Trophoblast cell (in vitro differentiated cells and primary cell): ENCODE results near the gene TREML4.
"Not testable (repeated sequence)": the region's sequence is repeated elsewhere in the genome, so short reads cannot be mapped to it uniquely, and the experiment has no call there.

Experiments
- DNase-seq, 2 donors: peaks; one replicate each; pipeline ENCODE4 v3.0.0-alpha.2; 2016
- H2AFZ ChIP-seq: 2 replicates; pipeline ENCODE4 v1.6.1; 2013; ENCODE audit warnings: low read length, moderate library complexity, mild to moderate bottlenecking; ENCODE audit not compliant: insufficient read depth, poor library complexity
- H2AK5ac ChIP-seq: 2 replicates; pipeline ENCODE4 v1.6.1; 2013; ENCODE audit warnings: mild to moderate bottlenecking, low read length
- H2BK120ac ChIP-seq: 2 replicates; pipeline ENCODE4 v1.6.1; 2013; ENCODE audit warnings: low read length, mild to moderate bottlenecking, moderate library complexity; ENCODE audit not compliant: insufficient read depth, poor library complexity
- H2BK12ac ChIP-seq: 2 replicates; pipeline ENCODE4 v1.6.1; 2013; ENCODE audit warnings: mild to moderate bottlenecking, low read length, moderate library complexity
- H2BK5ac ChIP-seq: 2 replicates; pipeline ENCODE4 v1.6.1; 2013; ENCODE audit warnings: low read length, low read depth, moderate library complexity, mild to moderate bottlenecking; ENCODE audit not compliant: poor library complexity
- H3K14ac ChIP-seq: 2 replicates; pipeline ENCODE4 v1.6.1; 2013; ENCODE audit warnings: mild to moderate bottlenecking, low read length
- H3K18ac ChIP-seq: 2 replicates; pipeline ENCODE4 v1.6.1; 2013; ENCODE audit warnings: mild to moderate bottlenecking, low read length
- H3K23ac ChIP-seq: 2 replicates; pipeline ENCODE4 v1.6.1; 2013; ENCODE audit warnings: low read length
- H3K27ac ChIP-seq: 2 replicates; pipeline ENCODE4 v1.5.1; 2013; ENCODE audit warnings: low read depth, mild to moderate bottlenecking, inconsistent platforms, low read length, moderate library complexity
- H3K27me3 ChIP-seq: 2 replicates; pipeline ENCODE4 v1.6.1; 2013; ENCODE audit warnings: inconsistent platforms, mild to moderate bottlenecking, low read length, moderate library complexity; ENCODE audit not compliant: insufficient read depth
- H3K36me3 ChIP-seq, 2 experiments: 1 replicate in 1 of 2; 2 replicates in 1 of 2; pipeline ENCODE4 v1.6.1; 2013; ENCODE audit warnings: low read length in 2 of 2, mild to moderate bottlenecking in 2 of 2, moderate library complexity in 1 of 2; ENCODE audit not compliant: insufficient read depth in 2 of 2, control insufficient read depth in 1 of 2
- H3K4ac ChIP-seq: 2 replicates; pipeline ENCODE4 v1.6.1; 2013; ENCODE audit warnings: low read depth, mild to moderate bottlenecking, low read length, moderate library complexity
- H3K4me1 ChIP-seq, 2 experiments: 1 replicate in 1 of 2; 2 replicates in 1 of 2; pipeline ENCODE4 v1.6.1; 2013; ENCODE audit warnings: low read length in 2 of 2, mild to moderate bottlenecking in 2 of 2, moderate library complexity in 1 of 2; ENCODE audit not compliant: insufficient read depth in 2 of 2, control insufficient read depth in 1 of 2
- H3K4me2 ChIP-seq: 2 replicates; pipeline ENCODE4 v1.6.1; 2013; ENCODE audit warnings: inconsistent platforms, mild to moderate bottlenecking, low read length, moderate library complexity
- H3K4me3 ChIP-seq: 2 replicates; pipeline ENCODE4 v1.5.1; 2013; ENCODE audit warnings: mild to moderate bottlenecking, low read depth, low read length, inconsistent platforms
- H3K79me1 ChIP-seq: one replicate; pipeline ENCODE4 v1.6.1; 2013; ENCODE audit warnings: low read length
- H3K79me2 ChIP-seq: 2 replicates; pipeline ENCODE4 v1.6.1; 2013; ENCODE audit warnings: low read length, mild to moderate bottlenecking; ENCODE audit not compliant: control insufficient read depth, insufficient read depth, poor library complexity
- H3K9ac ChIP-seq: 2 replicates; pipeline ENCODE4 v1.6.1; 2013; ENCODE audit warnings: mild to moderate bottlenecking, low read length
- H3K9me3 ChIP-seq: 2 replicates; pipeline ENCODE4 v1.6.1; 2013; ENCODE audit warnings: low read depth, mild to moderate bottlenecking, control low read depth, inconsistent platforms, low read length; ENCODE audit not compliant: insufficient read depth
- H4K12ac ChIP-seq: 2 replicates; pipeline ENCODE4 v1.6.1; 2013; ENCODE audit warnings: low read depth, mild to moderate bottlenecking, low read length, moderate library complexity
- H4K8ac ChIP-seq: 2 replicates; pipeline ENCODE4 v1.6.1; 2013; ENCODE audit warnings: low read depth, mild to moderate bottlenecking, low read length, moderate library complexity
- H4K91ac ChIP-seq: one replicate; pipeline ENCODE4 v1.6.1; 2013; ENCODE audit warnings: low read depth, mild to moderate bottlenecking, low read length, moderate library complexity
- WGBS: extraction: QIAGEN DNeasy Blood & Tissue Kit; methylation state at CpG from one replicate; pipeline ENCODE4 v1.1.7; 2013; ENCODE audit warnings: missing lambda C conversion rate; ENCODE audit not compliant: insufficient read length, insufficient coverage; ENCODE audit errors: extremely low coverage; 5-methylcytosine and 5-hydroxymethylcytosine counted together

The TREML4 gene

DNA sequence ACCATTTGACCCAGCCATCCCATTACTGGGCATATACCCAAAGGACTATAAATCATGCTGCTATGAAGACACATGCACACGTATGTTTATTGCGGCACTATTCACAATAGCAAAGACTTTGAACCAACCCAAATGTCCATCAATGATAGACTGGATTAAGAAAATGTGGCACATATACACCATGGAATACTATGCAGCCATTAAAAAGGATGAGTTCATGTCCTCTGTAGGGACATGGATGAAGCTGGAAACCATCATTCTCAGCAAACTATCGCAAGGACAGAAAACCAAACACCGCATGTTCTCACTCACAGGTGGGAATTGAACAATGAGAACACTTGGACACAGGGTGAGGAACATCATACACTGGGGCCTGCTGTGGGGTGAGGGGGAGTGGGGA, 18.4 kb downstream of the TREML4 start:
- H3K9ac ChIP-seq, H3K18ac ChIP-seq, H3K27me3 ChIP-seq, H2AFZ ChIP-seq, H4K12ac ChIP-seq, H3K14ac ChIP-seq, H3K4me1 ChIP-seq, H3K4me2 ChIP-seq, DNase-seq, H3K27ac ChIP-seq, H3K79me1 ChIP-seq, H3K4ac ChIP-seq, H3K79me2 ChIP-seq, H2AK5ac ChIP-seq, H3K4me3 ChIP-seq, H3K23ac ChIP-seq, H4K91ac ChIP-seq, H2BK12ac ChIP-seq, H3K9me3 ChIP-seq, H4K8ac ChIP-seq, H3K36me3 ChIP-seq, H2BK120ac ChIP-seq, H2BK5ac ChIP-seq: not testable (repeated sequence)
- WGBS, result no CpG with 5 or more reads among the region's 4 CpGs

GRCh38 chr6:41247288-41247865, 19.2 kb downstream of the TREML4 start:
- H3K23ac ChIP-seq, result no peak overlapping the region
- no peaks in the 10 kb centered on the region for H3K36me3 ChIP-seq
- no peaks in the 10 kb centered on the region for H3K79me2 ChIP-seq
- no peak overlapping the region for H3K4ac ChIP-seq
- H4K91ac ChIP-seq, result no peak overlapping the region
- no peak overlapping the region for H3K27ac ChIP-seq
- H4K8ac ChIP-seq, result no peak overlapping the region
- H2BK12ac ChIP-seq, result no peak overlapping the region
- H3K14ac ChIP-seq, result no peak overlapping the region
- no peak overlapping the region for H2AK5ac ChIP-seq
- H3K4me3 ChIP-seq, result no peak overlapping the region
- H3K79me1 ChIP-seq, result peaks cover 1% of the 10 kb centered on the region
- no peaks in the 10 kb centered on the region for H3K4me1 ChIP-seq
- H3K9ac ChIP-seq, result no peak overlapping the region
- WGBS, result no CpG with 5 or more reads among the region's 9 CpGs
- H3K9me3 ChIP-seq, result peaks cover 2% of the 10 kb centered on the region
- no peak overlapping the region for H2BK5ac ChIP-seq
- no peaks in the 10 kb centered on the region for H3K27me3 ChIP-seq
- no peak overlapping the region for H2AFZ ChIP-seq
- no peak overlapping the region for H3K4me2 ChIP-seq
- H2BK120ac ChIP-seq, result no peak overlapping the region
- H3K18ac ChIP-seq, result no peak overlapping the region
- no peak overlapping the region for H4K12ac ChIP-seq
- DNase-seq, result no peak

DNA sequence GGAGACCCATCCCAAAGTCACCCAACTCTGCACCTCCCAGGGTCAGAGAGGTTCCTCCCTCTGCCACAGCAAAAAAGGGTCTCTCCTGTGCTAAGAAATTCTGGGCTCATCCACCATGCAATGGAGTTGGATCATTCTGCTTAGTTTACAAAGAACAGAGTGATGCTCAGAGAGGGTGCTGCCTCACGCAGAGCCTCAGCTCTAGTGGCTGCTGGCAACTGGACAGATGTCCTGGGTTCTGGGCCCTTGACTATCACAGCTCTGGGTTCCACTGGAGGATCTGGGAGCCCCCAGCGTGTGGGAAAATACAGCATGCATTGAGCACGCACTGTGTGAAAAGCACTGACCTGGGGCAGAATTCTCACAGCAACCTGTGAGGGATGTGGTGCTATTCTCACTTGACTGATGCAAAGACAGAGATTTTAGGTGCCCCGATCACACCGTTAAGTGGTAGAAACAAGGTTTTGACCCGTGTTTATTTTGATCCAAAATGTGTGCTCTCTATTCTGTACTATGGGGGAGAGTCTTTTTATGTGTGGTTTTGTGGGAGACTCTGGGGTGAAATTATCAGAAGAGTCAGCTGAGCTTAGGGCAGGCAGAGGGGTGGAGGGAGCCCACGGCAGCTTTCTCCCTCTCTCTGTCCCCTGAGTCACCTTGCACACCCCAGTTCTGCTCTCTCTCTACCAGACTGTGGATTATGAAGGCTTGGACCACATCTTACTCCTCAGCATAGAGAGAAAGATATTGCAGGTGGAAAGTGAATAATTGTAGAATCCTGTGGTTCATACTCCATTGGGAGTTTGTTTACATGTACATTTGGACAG, 19.9 kb downstream of the TREML4 start:
- no peak overlapping the region for H3K4me3 ChIP-seq
- DNase-seq, result no peak
- no peak overlapping the region for H2AK5ac ChIP-seq
- no peak overlapping the region for H4K91ac ChIP-seq
- no peaks in the 10 kb centered on the region for H3K27me3 ChIP-seq
- no CpG with 5 or more reads among the region's 7 CpGs for WGBS
- H3K23ac ChIP-seq, result no peak overlapping the region
- H3K4me2 ChIP-seq, result no peak overlapping the region
- no peaks in the 10 kb centered on the region for H3K79me2 ChIP-seq
- no peak overlapping the region for H4K8ac ChIP-seq
- no peaks in the 10 kb centered on the region for H3K36me3 ChIP-seq
- H3K18ac ChIP-seq, result no peak overlapping the region
- no peaks in the 10 kb centered on the region for H3K4me1 ChIP-seq
- H2BK12ac ChIP-seq, result no peak overlapping the region
- no peak overlapping the region for H4K12ac ChIP-seq
- H3K4ac ChIP-seq, result no peak overlapping the region
- no peak overlapping the region for H2BK5ac ChIP-seq
- H3K9me3 ChIP-seq, result peaks cover 2% of the 10 kb centered on the region
- H3K79me1 ChIP-seq, result peaks cover 1% of the 10 kb centered on the region
- H3K27ac ChIP-seq, result no peak overlapping the region
- H2BK120ac ChIP-seq, result no peak overlapping the region
- no peak overlapping the region for H2AFZ ChIP-seq
- no peak overlapping the region for H3K14ac ChIP-seq
- no peak overlapping the region for H3K9ac ChIP-seq

DNA sequence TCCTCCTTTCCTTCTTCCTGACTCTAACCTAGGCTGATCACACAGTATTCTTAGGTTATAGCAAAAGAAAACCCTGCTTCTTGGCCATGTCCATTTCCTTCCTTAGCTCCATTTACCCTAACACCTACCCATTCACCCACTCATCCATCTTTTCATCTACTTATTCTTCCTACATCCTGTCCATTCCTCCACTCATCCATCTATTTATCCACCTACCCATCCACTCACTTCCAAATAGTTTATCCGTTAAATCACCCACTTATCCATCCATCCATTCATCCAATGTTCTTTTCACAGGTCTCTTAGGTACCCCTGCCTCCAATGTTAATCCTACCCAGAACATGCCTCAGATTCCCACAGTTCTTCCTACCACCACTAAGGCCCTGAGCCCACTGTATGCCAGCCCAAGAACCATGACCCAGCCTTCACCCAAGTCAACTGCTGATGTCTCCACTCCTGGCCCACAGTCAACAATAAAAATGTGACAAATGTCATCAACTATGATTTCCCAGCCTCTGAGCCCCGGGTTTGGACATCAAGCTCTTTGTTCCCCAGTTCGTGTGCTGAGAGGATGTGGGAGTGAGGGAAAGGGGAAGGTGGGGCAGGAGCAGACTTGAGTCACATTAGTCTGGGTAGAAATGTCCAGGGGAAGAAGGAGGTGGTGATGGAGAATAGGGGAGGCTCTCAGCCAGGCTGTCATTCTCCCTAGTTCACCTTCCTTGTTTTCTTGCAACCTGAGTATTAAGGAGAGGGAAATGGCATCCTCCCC, 24.4 kb downstream of the TREML4 start:
- peaks cover 1% of the 10 kb centered on the region for H3K79me1 ChIP-seq
- peaks cover 0 to 4% of the 10 kb centered on the region in 2 experiments for H3K4me1 ChIP-seq
- no peak overlapping the region for H4K12ac ChIP-seq
- no peak overlapping the region for H3K27ac ChIP-seq
- no peak overlapping the region for H2AK5ac ChIP-seq
- H2BK5ac ChIP-seq, result no peak overlapping the region
- no peak overlapping the region for H3K14ac ChIP-seq
- no peak overlapping the region for H3K4ac ChIP-seq
- H3K18ac ChIP-seq, result no peak overlapping the region
- H4K8ac ChIP-seq, result no peak overlapping the region
- 100% methylated on average over 1 of the region's 3 CpGs for WGBS
- no peaks in the 10 kb centered on the region for H3K27me3 ChIP-seq
- H2BK120ac ChIP-seq, result no peak overlapping the region
- no peaks in the 10 kb centered on the region for H3K79me2 ChIP-seq
- H3K9me3 ChIP-seq, result peaks cover 4% of the 10 kb centered on the region
- H4K91ac ChIP-seq, result no peak overlapping the region
- H3K9ac ChIP-seq, result no peak overlapping the region
- no peaks in the 10 kb centered on the region for H3K36me3 ChIP-seq
- no peak overlapping the region for H2AFZ ChIP-seq
- no peak overlapping the region for H3K4me3 ChIP-seq
- no peak overlapping the region for H3K23ac ChIP-seq
- H2BK12ac ChIP-seq, result no peak overlapping the region
- no peak for DNase-seq
- H3K4me2 ChIP-seq, result no peak overlapping the region
